Naive B cell (primary cell): Measurements from ENCODE around the gene QPCTL. TPM values are rescaled to one million over a fixed set of nuclear protein-coding genes. Genes with fewer than 3 reads are reported as not detected.
"Not testable (repeated sequence)": the region's sequence is repeated elsewhere in the genome, so short reads cannot be mapped to it uniquely, and the experiment has no call there.

Experiments used
- ATAC-seq, 2 donors: fragments of 150-1000 bp; cut with Tn5 transposase; 2 replicates each; pipeline ENCODE4 v1.10.0; 2021; ENCODE audit warnings: low read depth in 2 of 2, mild to moderate bottlenecking in 2 of 2, moderate library complexity in 2 of 2
- DNase-seq: peaks from one replicate; pipeline ENCODE4 v3.0.0; 2022
- H3K27ac Mint-ChIP-seq, 6 donors: one replicate each; pipeline ENCODE4 v1.8.0; 2020 to 2022; ENCODE audit warnings: mild to moderate bottlenecking in 6 of 6, mixed read lengths in 6 of 6, moderate library complexity in 5 of 6, inconsistent platforms in 2 of 6
- H3K27me3 Mint-ChIP-seq, 3 donors: one replicate each; pipeline ENCODE4 v1.8.0; 2021 to 2022; ENCODE audit warnings: mixed read lengths in 3 of 3, mild to moderate bottlenecking in 1 of 3
- H3K36me3 Mint-ChIP-seq, 2 donors: one replicate each; pipeline ENCODE4 v1.8.0; 2020 to 2022; ENCODE audit warnings: mixed read lengths in 2 of 2, inconsistent platforms in 1 of 2, mild to moderate bottlenecking in 1 of 2
- H3K4me1 Mint-ChIP-seq, 3 donors: one replicate each; pipeline ENCODE4 v1.8.0; 2020 to 2022; ENCODE audit warnings: mixed read lengths in 3 of 3, inconsistent platforms in 1 of 3, mild to moderate bottlenecking in 1 of 3, moderate library complexity in 1 of 3
- H3K4me3 Mint-ChIP-seq, 8 donors: one replicate each; pipeline ENCODE4 v1.8.0; 2020 to 2022; ENCODE audit warnings: mild to moderate bottlenecking in 8 of 8, mixed read lengths in 8 of 8, moderate library complexity in 8 of 8, inconsistent platforms in 2 of 8
- H3K9me3 Mint-ChIP-seq, 7 donors: one replicate each; pipeline ENCODE4 v1.8.0; 2020 to 2022; ENCODE audit warnings: mixed read lengths in 7 of 7, mild to moderate bottlenecking in 5 of 7, inconsistent platforms in 2 of 7, moderate library complexity in 1 of 7
- polyA plus RNA-seq, 6 donors: library from polyadenylated mRNA; unstranded; fragments of 300-500 nt; fragmentation: Illumina TruSeq; gene quantifications; one replicate each; pipeline ENCODE4 v1.2.3, GENCODE V29; 2021; ENCODE audit warnings: low read depth in 6 of 6

QPCTL gene
- polyA plus RNA-seq, 6 donors from 2014 or later: 0.70 to 6.8 (median 1.7) TPM

DNA sequence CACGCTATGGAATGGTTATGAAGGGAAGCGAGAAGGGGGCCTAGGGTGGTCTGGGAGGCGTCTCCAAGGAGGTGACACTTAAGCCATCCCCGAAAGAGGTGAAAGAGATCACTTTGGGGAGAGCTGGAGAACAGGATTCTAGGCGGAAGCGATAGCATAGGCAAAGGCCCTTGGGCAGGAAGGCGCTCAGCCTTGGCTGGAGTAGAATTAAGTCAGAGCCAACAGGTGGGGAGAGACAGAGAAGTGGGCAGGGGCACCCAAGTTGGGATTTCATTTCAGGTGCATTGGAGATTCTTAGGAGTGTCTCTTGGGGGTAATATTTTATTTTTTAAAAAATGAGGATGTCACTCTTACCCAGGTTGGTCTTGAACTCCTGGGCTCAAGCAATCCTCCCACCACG, 10.3 kb upstream of the QPCTL start:
- H3K36me3 Mint-ChIP-seq: no peaks in the 10 kb centered on the region
- peaks cover 11 to 22% (median 20%) of the 10 kb centered on the region in 3 donors for H3K4me1 Mint-ChIP-seq
- peaks cover 0 to 2% (median 0%) of the 10 kb centered on the region in 7 donors for H3K9me3 Mint-ChIP-seq
- H3K4me3 Mint-ChIP-seq: peak overlapping the region; percentile 50 to 83 (median 70)
- peaks cover 9 to 21% (median 15%) of the 10 kb centered on the region in 3 donors for H3K27me3 Mint-ChIP-seq
- H3K27ac Mint-ChIP-seq: peak overlapping the region in 2 of 6 donors; percentile 56 to 89
- DNase-seq: no peak
- ATAC-seq: no peak

DNA sequence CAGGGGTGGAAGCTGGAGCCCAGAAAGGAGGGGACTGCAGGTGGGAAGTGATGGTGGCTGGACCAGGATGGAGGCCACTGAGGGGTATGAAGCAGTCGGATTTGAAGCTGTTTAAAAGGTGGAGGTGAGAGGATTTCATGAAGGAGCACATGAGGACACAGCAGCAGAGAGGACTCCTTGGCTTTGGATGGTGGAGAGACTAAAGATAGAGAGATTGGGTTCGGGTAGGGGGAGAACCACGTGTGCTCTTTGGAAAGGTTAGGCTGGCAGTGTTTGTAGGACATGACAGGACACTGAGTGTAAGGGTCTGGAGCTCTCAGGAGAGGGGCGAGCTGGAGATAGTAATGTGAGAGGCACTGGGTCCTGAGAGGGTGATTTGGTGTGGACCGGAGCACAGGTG, 9.6 kb upstream of the QPCTL start:
- Mint-ChIP-seq H3K9me3 (no peaks in the 10 kb centered on the region), H3K4me1 (peaks cover 5 to 14% (median 13%) of the 10 kb centered on the region in 3 donors), H3K27me3 (peaks cover 4 to 13% (median 7%) of the 10 kb centered on the region in 3 donors), H3K27ac (peak overlapping the region in 1 of 6 donors; percentile 54), H3K4me3 (peak overlapping the region in 3 of 8 donors; percentile 22 to 47 (median 37)), H3K36me3 (no peaks in the 10 kb centered on the region)
- no peak for ATAC-seq
- DNase-seq: no peak

DNA sequence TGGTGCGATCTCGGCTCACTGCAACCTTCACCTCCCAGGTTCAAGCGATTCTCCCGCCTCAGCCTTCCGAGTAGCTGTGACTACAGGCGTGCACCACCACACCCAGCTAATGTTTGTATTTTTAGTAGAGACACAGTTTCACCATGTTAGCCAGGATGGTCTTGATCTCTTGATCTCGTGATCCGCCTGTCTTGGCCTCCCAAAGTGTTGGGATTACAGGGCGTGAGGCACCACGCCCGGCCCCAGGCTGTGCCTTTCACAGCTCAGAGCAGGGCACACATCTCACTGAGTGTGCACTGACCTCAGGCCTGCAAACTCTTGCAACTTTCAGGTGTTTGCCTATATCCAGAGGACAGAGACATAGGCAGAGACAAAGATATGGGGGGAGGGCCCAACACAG, 7.4 kb upstream of the QPCTL start:
- peak overlapping the region in 1 of 8 donors; percentile 12 for H3K4me3 Mint-ChIP-seq

DNA sequence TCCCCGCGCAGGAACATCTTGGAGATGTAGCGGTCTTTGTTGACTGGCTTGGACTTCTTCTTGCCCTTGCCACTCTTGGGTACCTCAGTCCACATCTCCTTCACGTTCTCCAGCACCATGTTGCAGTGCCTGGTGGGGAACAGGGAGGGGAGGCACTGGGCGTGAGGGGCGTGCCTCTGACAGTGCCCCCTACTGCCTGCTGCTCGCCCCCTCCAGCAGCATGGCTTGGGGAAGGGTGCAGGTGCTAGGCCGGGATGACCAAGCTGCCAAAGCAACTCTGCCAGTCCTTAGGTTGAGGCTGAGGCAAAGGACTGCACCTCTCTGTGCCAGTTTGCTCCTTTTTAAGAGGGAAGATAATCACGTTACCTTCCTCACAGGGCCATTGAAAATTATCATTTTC, 4.9 kb upstream of the QPCTL start:
- Mint-ChIP-seq H3K4me3 (no peak overlapping the region), H3K27me3 (no peaks in the 10 kb centered on the region), H3K4me1 (peaks cover 7 to 22% (median 10%) of the 10 kb centered on the region in 3 donors), H3K9me3 (no peaks in the 10 kb centered on the region), H3K36me3 (peaks cover 0 to 8% of the 10 kb centered on the region in 2 donors), H3K27ac (no peak overlapping the region)
- DNase-seq: no peak
- no peak for ATAC-seq

More for the DNA sequence above, 7.4 kb upstream of the QPCTL start:
- H3K9me3 Mint-ChIP-seq, H3K36me3 Mint-ChIP-seq, DNase-seq, H3K27me3 Mint-ChIP-seq, ATAC-seq, H3K27ac Mint-ChIP-seq: not testable (repeated sequence)
- H3K4me1 Mint-ChIP-seq: peaks cover 9 to 16% (median 12%) of the 10 kb centered on the region in 3 donors

DNA sequence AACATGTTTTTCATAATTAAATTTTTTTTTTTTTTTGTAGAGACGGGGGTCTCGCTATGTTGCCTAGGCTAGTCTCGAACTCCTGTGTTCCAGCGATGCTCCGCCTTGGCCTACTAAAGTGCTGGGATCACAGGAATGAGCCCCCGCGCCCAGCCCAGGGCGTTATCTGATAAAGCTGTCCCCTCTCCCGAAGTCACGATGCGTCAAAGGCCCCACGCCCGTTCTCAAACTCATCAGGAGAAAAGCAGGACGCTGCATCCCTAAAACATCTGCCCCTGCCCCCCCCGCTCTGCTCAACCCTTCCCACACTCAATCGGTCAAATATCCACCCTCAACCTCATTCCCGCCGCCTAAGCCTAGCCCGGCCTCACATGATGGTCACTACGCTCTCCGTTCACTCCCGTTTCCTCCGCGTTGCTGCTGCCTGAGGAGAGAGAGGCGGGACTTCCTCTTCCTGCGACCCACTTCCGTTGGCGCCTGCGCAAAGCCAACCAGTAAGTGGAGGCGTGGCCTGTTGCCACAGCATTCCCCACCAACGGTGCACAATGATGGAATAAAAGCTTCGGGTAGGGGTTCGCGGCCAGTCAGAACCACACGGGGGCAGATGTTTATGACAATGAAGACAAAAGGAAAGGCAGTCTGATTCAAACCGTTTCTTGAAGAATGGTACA, 815 bp upstream of the QPCTL start, which contains the start of gene SNRPD2:
TSS of gene SNRPD2 (minus strand) at position 438 of the 671 bp plus-strand sequence. CDS start at position 373, 65 bp downstream.
- ATAC-seq (peak; percentile 45 to 51), DNase-seq (peak; percentile 94)
- H3K27ac Mint-ChIP-seq: peak within 1 kb of the TSS; percentile 96 to 99 (median 99)
- peaks cover 10 to 32% (median 20%) of the 10 kb centered on the region in 3 donors for H3K4me1 Mint-ChIP-seq
- H3K9me3 Mint-ChIP-seq: no peaks in the 10 kb centered on the region
- H3K27me3 Mint-ChIP-seq: no peaks in the 10 kb centered on the region
- peak within 1 kb of the TSS; percentile 87 to 100 (median 97) for H3K4me3 Mint-ChIP-seq
- peaks cover 0 to 8% of the 10 kb centered on the region in 2 donors for H3K36me3 Mint-ChIP-seq

DNA sequence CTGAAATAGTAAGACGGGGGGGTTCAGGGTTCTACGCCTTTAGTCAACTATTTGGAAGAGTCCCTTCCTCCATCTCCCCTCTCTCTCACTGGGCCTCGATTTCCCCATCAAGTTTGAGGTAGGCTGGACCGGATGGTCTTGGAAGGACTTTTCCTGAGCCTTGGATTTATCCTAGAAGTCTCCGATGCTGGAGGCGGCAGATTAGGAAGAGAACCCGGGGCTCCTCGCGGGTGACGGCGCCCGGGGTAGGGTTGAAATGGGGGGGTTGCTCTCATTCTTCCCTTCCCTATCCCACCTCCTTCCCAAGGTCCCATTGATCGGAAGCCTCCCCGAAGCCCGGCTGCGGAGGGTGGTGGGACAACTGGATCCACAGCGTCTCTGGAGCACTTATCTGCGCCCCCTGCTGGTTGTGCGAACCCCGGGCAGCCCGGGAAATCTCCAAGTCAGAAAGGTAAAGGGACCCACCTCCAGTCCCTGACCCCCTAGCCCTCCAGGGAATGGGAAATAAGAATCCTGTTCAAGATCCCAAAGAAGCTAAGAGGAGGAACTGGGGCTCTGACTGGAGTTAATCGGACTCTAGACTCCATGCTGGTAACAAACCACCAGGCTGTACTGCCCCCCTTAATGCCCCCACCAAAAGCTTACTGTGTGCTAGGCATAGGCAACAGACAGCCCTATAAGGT, 781 bp downstream of the QPCTL start:
- Mint-ChIP-seq H3K27ac (peak overlapping the region; percentile 96 to 99 (median 99)), H3K4me1 (peaks cover 15 to 32% (median 20%) of the 10 kb centered on the region in 3 donors), H3K27me3 (no peaks in the 10 kb centered on the region), H3K36me3 (peaks cover 0 to 16% of the 10 kb centered on the region in 2 donors), H3K4me3 (peak overlapping the region; percentile 87 to 100 (median 97)), H3K9me3 (no peaks in the 10 kb centered on the region)
- peak; percentile 66 for DNase-seq
- no peak for ATAC-seq

DNA sequence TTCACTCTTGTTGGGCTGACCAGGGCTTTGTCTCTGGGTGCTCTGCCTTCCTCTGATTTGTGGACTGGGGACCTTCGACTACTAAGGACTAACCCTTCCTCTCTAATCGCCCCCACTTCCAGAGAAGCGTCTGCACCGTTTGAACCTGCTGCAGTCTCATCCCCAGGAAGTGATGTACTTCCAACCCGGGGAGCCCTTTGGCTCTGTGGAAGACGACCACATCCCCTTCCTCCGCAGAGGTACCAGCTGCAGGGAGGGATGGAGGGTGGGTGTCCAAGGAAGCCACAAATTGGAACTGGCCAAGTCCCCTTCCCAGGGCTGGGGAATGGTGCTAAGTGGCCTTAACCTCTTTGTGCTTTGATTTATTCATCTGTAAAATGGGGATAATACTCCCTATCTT, 9.2 kb downstream of the QPCTL start:
- Mint-ChIP-seq H3K9me3 (no peaks in the 10 kb centered on the region), H3K36me3 (peaks cover 0 to 15% of the 10 kb centered on the region in 2 donors), H3K27me3 (no peaks in the 10 kb centered on the region), H3K4me1 (peaks cover 7 to 17% (median 13%) of the 10 kb centered on the region in 3 donors), H3K4me3 (no peak overlapping the region), H3K27ac (no peak overlapping the region)
- ATAC-seq (no peak), DNase-seq (no peak)

DNA sequence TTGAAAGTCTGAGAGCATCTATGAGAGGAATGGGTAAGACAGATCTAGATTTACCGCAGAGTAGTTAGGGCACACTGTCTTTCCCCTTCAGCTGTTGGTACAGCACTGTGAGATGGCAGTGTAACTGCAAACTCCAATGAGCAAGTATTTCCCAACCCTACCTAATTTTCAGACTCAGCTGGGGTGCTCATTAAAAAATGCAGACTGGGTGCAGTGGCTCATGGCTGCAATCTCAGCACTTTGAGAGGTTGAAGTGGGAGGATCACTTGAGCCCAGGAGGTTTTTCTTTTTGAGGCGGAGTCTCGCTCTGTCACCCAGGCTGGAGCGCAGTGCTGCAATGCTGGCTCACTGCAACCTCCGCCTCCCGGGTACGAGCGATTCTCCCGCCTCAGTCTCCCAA, 12.6 kb downstream of the QPCTL start:
- Mint-ChIP-seq H3K36me3 (peaks cover 0 to 7% of the 10 kb centered on the region in 2 donors), H3K4me3 (no peak overlapping the region), H3K4me1 (peaks cover 2 to 28% (median 16%) of the 10 kb centered on the region in 3 donors), H3K27ac (no peak overlapping the region), H3K9me3 (no peaks in the 10 kb centered on the region), H3K27me3 (no peaks in the 10 kb centered on the region)
- no peak for ATAC-seq
- DNase-seq: no peak

DNA sequence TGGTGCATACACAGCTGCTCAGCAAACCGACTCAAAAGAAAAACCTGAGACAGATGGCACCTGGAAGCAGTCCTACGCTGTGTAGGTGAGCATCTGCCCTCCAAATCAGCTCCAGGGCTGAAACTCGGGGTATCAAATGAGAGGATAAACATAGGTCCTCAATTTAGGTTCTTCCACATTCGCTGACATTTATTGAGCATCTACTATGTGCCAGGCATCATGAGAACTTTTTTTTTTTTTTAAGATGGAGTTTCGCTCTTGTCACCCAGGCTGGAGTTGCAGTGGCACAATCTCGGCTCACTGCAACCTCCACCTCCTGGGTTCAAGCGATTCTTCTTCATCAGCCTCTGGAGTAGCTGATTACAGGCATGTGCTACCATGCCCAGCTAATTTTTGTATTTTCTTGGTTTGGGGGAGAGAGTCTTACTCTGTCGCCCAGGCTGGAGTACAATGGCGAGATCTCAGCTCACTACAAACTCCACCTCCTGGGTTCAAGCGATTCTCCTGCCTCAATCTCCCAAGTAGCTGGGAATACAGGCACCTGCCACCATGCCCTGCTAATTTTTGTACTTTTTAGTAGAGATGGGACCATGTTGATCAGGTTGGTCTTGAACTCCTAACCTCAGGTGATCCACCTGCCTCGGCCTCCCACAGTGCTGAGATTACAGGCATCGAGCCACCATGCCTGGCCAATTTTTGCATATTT, 13.4 kb downstream of the QPCTL start:
- Mint-ChIP-seq H3K27me3 (no peaks in the 10 kb centered on the region), H3K9me3 (no peaks in the 10 kb centered on the region), H3K27ac (peak overlapping the region in 5 of 6 donors; percentile 11 to 73 (median 53)), H3K36me3 (peaks cover 0 to 13% of the 10 kb centered on the region in 2 donors), H3K4me1 (peaks cover 7 to 34% (median 23%) of the 10 kb centered on the region in 3 donors), H3K4me3 (peak overlapping the region in 3 of 8 donors; percentile 18 to 66 (median 53))
- ATAC-seq (no peak), DNase-seq (no peak)

DNA sequence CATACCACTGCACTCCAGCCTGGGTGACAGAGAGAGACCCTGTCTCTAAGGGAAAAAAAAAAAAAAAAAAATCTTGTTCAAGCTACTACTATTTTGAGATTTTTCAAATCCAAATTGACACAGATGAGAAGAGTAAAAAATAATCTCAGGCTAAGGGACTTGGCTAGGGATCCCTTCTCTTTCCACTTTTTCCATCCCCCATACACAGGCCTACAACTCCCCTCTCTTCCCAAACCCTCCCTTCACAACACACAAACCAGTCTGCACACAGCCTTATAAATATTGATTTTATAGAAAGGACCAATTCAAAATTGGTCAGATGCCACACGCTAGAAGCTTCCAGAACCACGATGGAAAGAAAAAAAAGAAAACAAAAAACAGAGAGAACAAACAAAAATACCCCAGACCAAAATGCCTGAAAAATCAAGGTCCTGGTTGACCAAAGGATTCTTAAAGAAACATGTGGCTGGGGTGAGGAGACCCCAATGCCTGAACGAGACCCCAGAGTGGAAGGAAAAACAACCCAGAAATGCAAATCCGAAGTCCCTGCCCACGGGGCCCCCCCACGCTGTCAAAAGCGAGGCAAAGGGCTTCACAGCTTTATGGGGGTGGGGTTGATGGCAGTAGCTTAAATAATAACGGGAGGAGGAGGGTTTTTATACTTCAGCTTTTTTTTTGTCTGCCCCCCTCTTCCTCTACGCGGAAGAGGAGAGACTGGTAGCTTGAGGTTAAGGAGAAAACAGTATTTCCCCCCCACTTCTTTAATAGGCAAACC, 18.1 kb downstream of the QPCTL start:
- ATAC-seq: no peak
- no peaks in the 10 kb centered on the region for H3K27me3 Mint-ChIP-seq
- H3K4me3 Mint-ChIP-seq: peak overlapping the region in 1 of 8 donors; percentile 43
- no peak for DNase-seq
- peak overlapping the region in 3 of 6 donors; percentile 3 to 91 (median 60) for H3K27ac Mint-ChIP-seq
- peaks cover 9 to 30% (median 27%) of the 10 kb centered on the region in 3 donors for H3K4me1 Mint-ChIP-seq
- peaks cover 0 to 11% of the 10 kb centered on the region in 2 donors for H3K36me3 Mint-ChIP-seq
- H3K9me3 Mint-ChIP-seq: no peaks in the 10 kb centered on the region

DNA sequence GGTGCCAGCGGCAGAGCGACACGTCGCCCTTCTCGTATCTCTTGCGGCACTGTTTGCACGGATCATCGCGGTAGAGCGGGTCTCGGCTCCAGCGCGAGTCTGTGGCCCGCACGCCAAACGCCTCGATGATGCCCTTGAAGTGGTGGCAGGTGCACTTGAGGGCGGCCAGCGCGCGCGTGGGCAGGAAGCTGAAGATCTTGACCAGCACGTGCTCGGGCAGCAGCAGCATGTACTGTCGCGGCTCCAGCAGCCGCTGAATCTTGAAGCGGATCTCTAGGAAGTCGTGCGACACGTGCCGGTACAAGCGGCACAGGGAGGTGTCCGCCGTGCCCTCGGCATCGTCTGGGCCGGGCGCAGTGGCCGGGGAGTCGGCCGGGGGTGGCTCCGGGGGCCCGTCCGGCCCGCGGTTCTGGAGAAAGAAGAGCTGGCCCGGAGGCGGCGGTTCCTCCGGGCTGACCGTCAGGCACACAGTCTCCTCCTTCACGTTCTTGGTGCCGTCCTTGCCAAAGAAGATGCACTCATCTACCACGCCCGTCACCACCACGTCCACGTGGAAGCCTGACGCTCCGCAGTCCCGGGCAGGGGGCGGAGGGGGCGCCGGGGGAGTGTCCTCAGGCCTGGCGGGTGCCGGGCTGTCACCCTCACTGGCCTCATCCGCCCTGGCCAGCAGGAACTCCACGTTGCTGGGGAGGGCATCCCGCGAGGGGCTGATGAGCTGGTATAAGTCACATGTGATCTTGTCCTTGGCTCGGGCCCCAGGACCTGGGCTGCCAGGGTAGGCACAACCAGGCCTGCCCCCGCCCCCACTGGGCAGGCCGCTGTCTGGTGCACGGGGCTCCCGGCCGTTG, 19.6 kb downstream of the QPCTL start:
- no peaks in the 10 kb centered on the region for H3K27me3 Mint-ChIP-seq
- ATAC-seq: no peak
- no peak overlapping the region for H3K27ac Mint-ChIP-seq
- no peak for DNase-seq
- H3K4me3 Mint-ChIP-seq: no peak overlapping the region
- H3K9me3 Mint-ChIP-seq: no peaks in the 10 kb centered on the region
- peaks cover 0 to 11% of the 10 kb centered on the region in 2 donors for H3K36me3 Mint-ChIP-seq
- peaks cover 23 to 32% (median 31%) of the 10 kb centered on the region in 3 donors for H3K4me1 Mint-ChIP-seq

DNA sequence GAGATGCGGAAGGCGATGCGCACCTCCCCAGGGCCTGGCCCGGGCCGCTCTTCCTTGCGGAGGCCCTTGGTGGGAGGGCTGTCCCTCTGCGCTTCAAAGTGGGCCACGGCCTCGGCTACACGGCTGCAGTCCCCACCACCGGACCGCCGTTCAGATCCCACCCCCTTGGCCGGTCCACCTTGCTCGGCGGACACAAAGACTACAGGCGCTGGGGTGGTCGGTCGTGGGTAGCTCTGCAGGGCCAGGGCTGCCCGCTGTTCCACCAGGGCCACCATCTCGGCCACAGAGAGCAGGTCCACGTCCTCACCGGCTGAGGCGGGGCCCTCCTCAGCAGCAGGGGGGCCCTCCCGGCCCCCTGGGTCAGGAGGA, 20.2 kb downstream of the QPCTL start:
- H3K36me3 Mint-ChIP-seq: peaks cover 0 to 11% of the 10 kb centered on the region in 2 donors
- no peak for DNase-seq
- no peak for ATAC-seq
- peaks cover 27 to 36% (median 34%) of the 10 kb centered on the region in 3 donors for H3K4me1 Mint-ChIP-seq
- H3K27me3 Mint-ChIP-seq: no peaks in the 10 kb centered on the region
- H3K27ac Mint-ChIP-seq: no peak overlapping the region
- H3K4me3 Mint-ChIP-seq: no peak overlapping the region
- no peaks in the 10 kb centered on the region for H3K9me3 Mint-ChIP-seq
